Measurements from ENCODE around the gene PKIG. TPM values are rescaled to one million over a fixed set of nuclear protein-coding genes. Genes with fewer than 3 reads are reported as not detected.

Gene PKIG
- total and polyA plus RNA-seq, 10 of the 15 experiments (the other 5 are each of a cell fraction or from before 2014, with no cell fraction given): 5.7 to 82.3 (median 39.7) TPM

GRCh38 chr20:44646023-44646640, 63.8 kb downstream of the PKIG start (continued):
- TF ChIP-seq ZBTB11 (CRISPR knock-in tag; IDR thresholded peaks at IDR 0.05) (no peak), RUNX3 (IDR thresholded peaks at IDR 0.05; ENCODE audit: low read length) (no peak), MXI1 (IDR thresholded peaks at IDR 0.05; ENCODE audit: low read depth, low read length) (peak; percentile 46; the same call in 1 of the 2 replicates), JUND (IDR thresholded peaks at IDR 0.05; ENCODE audit: low read depth, low read length) (no peak), CEBPZ (IDR thresholded peaks at IDR 0.05; ENCODE audit: low read depth, low read length) (no peak), PBX3 (IDR thresholded peaks at IDR 0.05; ENCODE audit: insufficient replicate concordance, low read depth, low read length) (no peak), HDAC2 (IDR thresholded peaks at IDR 0.05) (no peak), STAT3 (IDR thresholded peaks at IDR 0.05; ENCODE audit: low read depth, low read length) (no peak), E2F4 (IDR thresholded peaks at IDR 0.05; ENCODE audit: low read depth, low read length) (no peak), RFX5 (IDR thresholded peaks at IDR 0.05; ENCODE audit: low read depth, low read length) (no peak), E2F8 (IDR thresholded peaks at IDR 0.05; ENCODE audit: low read depth, partially characterized antibody) (no peak), HCFC1 (IDR thresholded peaks at IDR 0.05; ENCODE audit: low read length) (no peak), IRF3 (IDR thresholded peaks at IDR 0.05) (no peak), PML (IDR thresholded peaks at IDR 0.05; ENCODE audit: low read length) (no peak), NRF1 (conservative IDR thresholded peaks at IDR 0.05; ENCODE audit: low read depth, low read length) (no peak), NFXL1 (IDR thresholded peaks at IDR 0.05; ENCODE audit: borderline replicate concordance) (peak; percentile 97)
